ENCODE results near the gene CPSF6. TPM values are rescaled to one million over a fixed set of nuclear protein-coding genes. Genes with fewer than 3 reads are reported as not detected.
"Not testable (repeated sequence)": the region's sequence is repeated elsewhere in the genome, so short reads cannot be mapped to it uniquely, and the experiment has no call there.

Gene CPSF6, protein sequence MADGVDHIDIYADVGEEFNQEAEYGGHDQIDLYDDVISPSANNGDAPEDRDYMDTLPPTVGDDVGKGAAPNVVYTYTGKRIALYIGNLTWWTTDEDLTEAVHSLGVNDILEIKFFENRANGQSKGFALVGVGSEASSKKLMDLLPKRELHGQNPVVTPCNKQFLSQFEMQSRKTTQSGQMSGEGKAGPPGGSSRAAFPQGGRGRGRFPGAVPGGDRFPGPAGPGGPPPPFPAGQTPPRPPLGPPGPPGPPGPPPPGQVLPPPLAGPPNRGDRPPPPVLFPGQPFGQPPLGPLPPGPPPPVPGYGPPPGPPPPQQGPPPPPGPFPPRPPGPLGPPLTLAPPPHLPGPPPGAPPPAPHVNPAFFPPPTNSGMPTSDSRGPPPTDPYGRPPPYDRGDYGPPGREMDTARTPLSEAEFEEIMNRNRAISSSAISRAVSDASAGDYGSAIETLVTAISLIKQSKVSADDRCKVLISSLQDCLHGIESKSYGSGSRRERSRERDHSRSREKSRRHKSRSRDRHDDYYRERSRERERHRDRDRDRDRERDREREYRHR
- 63.0 TPM for polyA plus RNA-seq (2013, experiment 1 of 2; ENCODE audit: insufficient read length)
- polyA plus RNA-seq (2013, experiment 2 of 2; ENCODE audit: insufficient read length): 58.3 TPM

DNA sequence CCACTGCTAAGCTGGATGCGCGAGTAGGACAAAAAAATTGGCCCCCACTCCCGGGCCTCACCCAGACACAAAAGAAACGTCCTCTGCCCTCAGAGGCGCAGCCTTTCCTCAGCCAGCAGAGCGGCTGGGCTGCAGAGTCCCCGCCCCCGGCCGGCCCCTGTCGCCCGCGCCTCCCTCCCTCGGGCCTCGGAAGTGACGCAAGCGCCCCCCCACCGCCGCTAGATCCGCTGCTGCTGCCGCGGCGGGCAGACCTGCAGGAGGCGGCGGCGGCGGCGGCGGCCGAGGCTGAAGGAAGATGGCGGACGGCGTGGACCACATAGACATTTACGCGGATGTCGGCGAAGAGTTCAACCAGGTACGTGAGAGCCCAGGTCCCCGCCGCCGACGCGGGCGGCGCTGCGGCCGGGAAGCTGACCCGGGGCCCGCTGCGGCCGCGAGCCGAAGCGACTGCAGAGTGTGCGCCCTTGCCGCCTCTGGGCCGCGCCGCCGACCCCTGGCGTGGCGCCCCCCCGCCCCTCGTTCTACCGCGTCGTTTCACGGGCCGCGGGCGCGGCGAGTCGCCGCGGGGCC, at the start of gene CPSF6:
Gene CPSF6, plus strand, starts transcription at position 218 of the 570 bp plus-strand sequence. Its CDS starts 78 bp downstream, at position 296.
- peak; percentile 93 for DNase-seq

GRCh38 chr12:69196302-69197288, 42.8 kb upstream of the CPSF6 start:
- DNase-seq: no peak

- DNase-seq: not testable (repeated sequence)
Measured at GRCh38 chr12:69199976-69200375, 39.4 kb upstream of the CPSF6 start.

- DNase-seq: no peak
Measured at GRCh38 chr12:69204191-69204590, 35.2 kb upstream of the CPSF6 start.

GRCh38 chr12:69210661-69211060, 28.7 kb upstream of the CPSF6 start:
- DNase-seq: no peak

- DNase-seq: no peak
Measured at GRCh38 chr12:69211160-69211559, 28.2 kb upstream of the CPSF6 start.

DNA sequence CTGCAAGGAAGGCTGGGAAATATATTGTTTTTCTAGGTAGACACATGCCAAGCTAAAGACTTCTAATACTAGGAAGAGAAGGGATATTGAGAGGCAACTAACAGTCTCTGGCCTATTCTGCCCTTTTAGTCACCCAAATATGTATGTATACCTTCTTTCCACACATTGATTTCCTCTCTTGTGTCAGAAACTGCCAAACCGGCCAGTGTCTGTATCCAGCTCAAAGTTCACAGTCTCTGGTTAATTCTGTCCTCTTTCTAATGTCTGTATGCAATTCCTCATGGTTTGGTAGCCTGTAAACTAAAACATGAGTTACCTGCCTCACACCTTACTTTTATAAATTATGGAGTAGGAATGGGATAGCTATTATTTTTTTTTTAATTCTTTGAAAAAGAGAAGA, 25.2 kb upstream of the CPSF6 start:
- DNase-seq: no peak

DNA sequence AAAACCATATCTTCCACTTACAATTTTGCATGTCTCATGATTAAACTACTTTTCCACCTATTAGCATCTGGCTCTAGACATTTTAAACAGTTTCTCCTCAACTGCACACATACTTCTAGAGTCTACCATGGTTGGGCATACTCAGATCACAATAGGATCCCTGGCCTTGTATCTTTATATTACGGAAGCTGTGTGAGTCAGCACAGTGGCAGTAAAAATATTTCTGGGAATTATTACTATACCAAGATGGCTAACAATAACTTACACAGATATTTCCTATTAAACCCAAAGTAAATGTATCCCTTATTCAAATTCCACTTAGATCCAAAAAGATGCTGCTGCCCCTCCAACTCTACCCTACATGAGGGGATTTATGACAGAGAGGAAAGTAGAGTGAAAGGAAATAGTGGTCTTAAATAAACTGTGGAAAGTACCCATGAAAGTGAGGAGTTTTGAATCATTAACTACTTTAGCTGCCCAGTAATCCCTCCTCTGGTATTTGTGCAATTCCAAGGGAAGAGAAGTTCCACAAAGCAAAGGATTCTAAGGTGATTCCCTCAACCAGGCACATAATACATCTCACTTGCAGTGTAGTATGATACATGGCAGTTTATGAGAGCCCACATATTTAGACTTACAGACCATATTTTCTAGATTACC, 14.0 kb upstream of the CPSF6 start:
- peak; percentile 17 for DNase-seq

- DNase-seq: no peak
Measured at GRCh38 chr12:69231479-69231878, 7.9 kb upstream of the CPSF6 start.

DNA sequence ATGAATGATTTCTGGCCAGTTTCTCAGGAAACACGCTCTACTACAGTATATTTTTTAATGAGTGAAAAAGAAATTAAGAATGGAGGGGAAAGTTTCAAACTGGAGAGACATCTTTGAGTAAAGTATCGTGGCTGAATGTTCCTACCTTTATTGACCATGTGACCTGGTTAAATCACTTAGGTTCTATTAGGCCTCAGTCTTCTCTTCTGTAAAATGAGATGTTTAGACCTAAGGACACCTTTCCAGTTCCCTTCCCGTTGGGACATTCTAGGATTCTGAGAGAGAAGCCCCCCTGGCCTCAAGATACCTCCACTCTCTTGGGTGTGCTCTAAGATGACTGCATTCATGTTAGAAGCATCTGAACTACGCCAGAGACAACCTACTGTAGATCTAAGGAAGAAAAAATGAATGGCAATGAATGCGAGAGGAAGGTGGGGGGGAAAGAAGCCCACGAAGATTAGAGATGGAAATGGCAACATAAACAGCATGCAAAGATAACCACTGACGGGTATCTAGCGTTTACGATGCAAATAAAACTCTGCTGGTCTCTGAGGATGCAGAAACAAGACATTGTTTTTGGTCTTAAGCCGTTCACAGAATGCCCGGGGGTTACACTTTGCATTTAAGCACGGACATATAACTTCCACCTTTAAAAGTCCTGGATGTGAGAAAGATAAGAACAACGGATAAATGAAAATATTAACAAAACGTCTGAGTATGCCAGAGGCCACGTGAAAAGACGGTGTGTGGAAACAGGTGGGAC, 599 bp upstream of the CPSF6 start:
- no peak for DNase-seq

- peak; percentile 43 for DNase-seq
Measured at GRCh38 chr12:69239922-69240630, 707 bp downstream of the CPSF6 start.

- peak; percentile 7 for DNase-seq
Measured at GRCh38 chr12:69240631-69240995, 1.2 kb downstream of the CPSF6 start.

- no peak for DNase-seq
Measured at GRCh38 chr12:69241438-69242092, 2.2 kb downstream of the CPSF6 start.

DNA sequence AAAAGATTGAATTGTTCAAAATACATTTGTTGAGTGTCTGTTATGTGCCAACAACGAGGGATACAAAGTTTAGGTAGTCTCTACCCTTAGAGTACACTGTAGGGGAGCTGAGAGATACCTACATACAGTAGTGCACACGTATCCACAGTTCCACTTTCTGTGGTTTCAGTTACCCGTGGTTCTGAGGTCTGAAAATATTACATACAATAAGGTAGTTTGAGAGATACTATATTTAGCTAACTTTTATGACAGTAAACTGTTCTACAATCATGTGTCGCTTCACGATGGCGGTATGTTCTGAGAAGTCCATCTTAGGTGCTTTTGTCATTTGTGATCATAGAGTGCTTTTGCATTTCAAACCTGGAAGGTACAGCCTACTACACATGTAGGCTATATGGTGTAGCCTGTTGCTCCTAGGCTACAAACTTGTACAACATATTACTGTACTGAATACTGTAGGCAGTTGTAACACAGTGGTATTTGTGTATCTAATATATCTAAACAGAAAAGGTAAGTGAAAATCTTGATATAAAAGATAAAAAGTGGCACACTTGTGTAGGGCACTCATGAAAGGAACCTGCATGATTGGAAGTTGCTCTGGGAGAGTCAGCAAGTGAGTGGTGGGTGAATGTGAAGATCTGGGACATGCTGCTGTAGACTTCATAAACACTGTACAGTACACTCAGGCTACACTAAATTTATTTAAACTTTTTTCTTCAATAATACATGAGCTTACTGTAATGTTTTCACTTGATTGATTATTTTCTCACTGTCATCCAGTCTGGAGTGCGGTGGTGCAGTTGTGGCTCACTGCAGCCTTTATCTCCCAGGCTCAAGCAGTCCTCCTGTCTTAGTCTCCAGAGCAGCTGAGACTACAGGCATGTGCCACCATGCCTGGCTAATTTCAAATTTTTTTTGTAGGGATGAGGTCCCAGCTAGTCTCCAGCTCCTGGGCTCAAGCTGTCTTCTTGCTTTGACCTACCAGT, 4.0 kb downstream of the CPSF6 start:
- DNase-seq: no peak

- no peak for DNase-seq
Measured at GRCh38 chr12:69247268-69248018, 8.1 kb downstream of the CPSF6 start.

- peak; percentile 41 for DNase-seq
Measured at GRCh38 chr12:69252033-69252432, 12.7 kb downstream of the CPSF6 start.

- peak; percentile 45 for DNase-seq
Measured at GRCh38 chr12:69254046-69254445, 14.7 kb downstream of the CPSF6 start.

GRCh38 chr12:69254862-69255261, 15.5 kb downstream of the CPSF6 start:
- DNase-seq: no peak
